ENCODE measurements around the gene RMRP. TPM values are rescaled to one million over a fixed set of nuclear protein-coding genes. Genes with fewer than 3 reads are reported as not detected.
A peak's percentile ranks its signal among the peaks of the same experiment; 100 is the strongest.

Gene RMRP
- not detected for polyA plus RNA-seq (2013)

GRCh38 chr9:35657546-35658136 is at the start of gene RMRP:
Gene RMRP, minus strand, starts transcription at chr9:35658019.
- Histone ChIP-seq H3K27me3 (replicated peaks in 2 of 5; ENCODE audit: control insufficient read depth in 4 of 5, insufficient read depth in 5 of 5, low read length in 4 of 5) (no peaks in the 10 kb centered on the region), H3K4me3 (ENCODE audit: control insufficient read depth in 1 of 7, extremely low read depth in 1 of 7, insufficient read depth in 4 of 7, low read depth in 2 of 7, low read length in 6 of 7) (peak within 1 kb of the TSS; percentile 81 to 89 (median 84)), H3K36me3 (ENCODE audit: control insufficient read depth in 4 of 4, insufficient read depth in 4 of 4, low read length in 3 of 4) (peaks cover 0 to 18% (median 5%) of the 10 kb centered on the region in 4 experiments), H3K27ac (ENCODE audit: insufficient read depth in 1 of 2, low read depth in 1 of 2, low read length in 2 of 2, poor library complexity in 1 of 2, severe bottlenecking in 2 of 2) (peak within 1 kb of the TSS; percentile 100), H3K4me1 (ENCODE audit: control extremely low read depth in 1 of 4, control insufficient read depth in 4 of 4, insufficient read depth in 4 of 4, low read length in 3 of 4) (peaks cover 11 to 55% (median 40%) of the 10 kb centered on the region in 4 experiments), H3K9me3 (ENCODE audit: control extremely low read depth in 1 of 5, control insufficient read depth in 4 of 5, insufficient read depth in 2 of 5, low read depth in 1 of 5, low read length in 4 of 5) (no peaks in the 10 kb centered on the region)
- WGBS (ENCODE audit: insufficient coverage): 0% methylated on average over 42 of the region's 42 CpGs
- ChIA-PET CTCF (interaction anchor here (0.5 to 12.8 kb wide), 19 partner anchors 10 to 1302 kb away, joined by 3 to 117 read pairs (median 6); partner anchors contain the start of genes CD72, CREB3, TLN1 and TPM2), POLR2A (interaction anchor here (0.8 to 2.1 kb wide), 5 partner anchors 9 to 71 kb away, joined by 3 to 14 read pairs (median 3); no protein-coding TSS in a partner anchor)
- peak; percentile 95 to 99 (median 96) for DNase-seq

- no peak for DNase-seq
- Histone ChIP-seq H3K27ac (ENCODE audit: insufficient read depth in 1 of 2, low read depth in 1 of 2, low read length in 2 of 2, poor library complexity in 1 of 2, severe bottlenecking in 2 of 2) (no peak overlapping the region), H3K36me3 (ENCODE audit: control insufficient read depth in 4 of 4, insufficient read depth in 4 of 4, low read length in 3 of 4) (peaks cover 37 to 93% (median 86%) of the 10 kb centered on the region in 4 experiments), H3K4me1 (ENCODE audit: control extremely low read depth in 1 of 4, control insufficient read depth in 4 of 4, insufficient read depth in 4 of 4, low read length in 3 of 4) (no peaks in the 10 kb centered on the region), H3K4me3 (ENCODE audit: control insufficient read depth in 1 of 7, extremely low read depth in 1 of 7, insufficient read depth in 4 of 7, low read depth in 2 of 7, low read length in 6 of 7) (no peak overlapping the region), H3K27me3 (replicated peaks in 2 of 5; ENCODE audit: control insufficient read depth in 4 of 5, insufficient read depth in 5 of 5, low read length in 4 of 5) (no peaks in the 10 kb centered on the region), H3K9me3 (ENCODE audit: control extremely low read depth in 1 of 5, control insufficient read depth in 4 of 5, insufficient read depth in 2 of 5, low read depth in 1 of 5, low read length in 4 of 5) (no peaks in the 10 kb centered on the region)
- ChIA-PET POLR2A (no interaction called here), CTCF (interaction anchor here (0.8 to 5.8 kb wide), 6 partner anchors 8 to 106 kb away, joined by 3 to 37 read pairs (median 7); no protein-coding TSS in a partner anchor)
- 100% methylated on average over 7 of the region's 10 CpGs for WGBS (ENCODE audit: insufficient coverage)
Measured at GRCh38 chr9:35706951-35707350, 49.1 kb upstream of the RMRP start.

- CTCF ChIA-PET: interaction anchor here (0.8 to 5.8 kb wide), 8 partner anchors 9 to 198 kb away, joined by 3 to 37 read pairs (median 4); partner anchors contain the start of gene ARHGEF39
- no peak overlapping the region for H3K27ac ChIP-seq (ENCODE audit: insufficient read depth in 1 of 2, low read depth in 1 of 2, low read length in 2 of 2, poor library complexity in 1 of 2, severe bottlenecking in 2 of 2)
- no peaks in the 10 kb centered on the region for H3K9me3 ChIP-seq (ENCODE audit: control extremely low read depth in 1 of 5, control insufficient read depth in 4 of 5, insufficient read depth in 2 of 5, low read depth in 1 of 5, low read length in 4 of 5)
- POLR2A ChIA-PET: no interaction called here
- WGBS (ENCODE audit: insufficient coverage): 100% methylated on average over 2 of the region's 7 CpGs
- no peak overlapping the region for H3K4me3 ChIP-seq (ENCODE audit: control insufficient read depth in 1 of 7, extremely low read depth in 1 of 7, insufficient read depth in 4 of 7, low read depth in 2 of 7, low read length in 6 of 7)
- no peaks in the 10 kb centered on the region for H3K27me3 ChIP-seq (replicated peaks in 2 of 5; ENCODE audit: control insufficient read depth in 4 of 5, insufficient read depth in 5 of 5, low read length in 4 of 5)
- H3K36me3 ChIP-seq (ENCODE audit: control insufficient read depth in 4 of 4, insufficient read depth in 4 of 4, low read length in 3 of 4): peaks cover 39 to 93% (median 85%) of the 10 kb centered on the region in 4 experiments
- H3K4me1 ChIP-seq (ENCODE audit: control extremely low read depth in 1 of 4, control insufficient read depth in 4 of 4, insufficient read depth in 4 of 4, low read length in 3 of 4): no peaks in the 10 kb centered on the region
- DNase-seq: no peak
Measured at GRCh38 chr9:35705836-35706430, 48.1 kb upstream of the RMRP start.

- POLR2A ChIA-PET: no interaction called here
- H3K27ac ChIP-seq (ENCODE audit: insufficient read depth in 1 of 2, low read depth in 1 of 2, low read length in 2 of 2, poor library complexity in 1 of 2, severe bottlenecking in 2 of 2): no peak overlapping the region
Measured at GRCh38 chr9:35705372-35705771, 47.6 kb upstream of the RMRP start.

GRCh38 chr9:35703906-35704672 is 46.3 kb upstream of the RMRP start:
- ChIA-PET POLR2A (no interaction called here), CTCF (interaction anchor here (0.9 to 5.8 kb wide), 5 partner anchors 7 to 90 kb away, joined by 3 to 37 read pairs (median 3); no protein-coding TSS in a partner anchor)
- peaks cover 50 to 98% (median 92%) of the 10 kb centered on the region in 4 experiments for H3K36me3 ChIP-seq (ENCODE audit: control insufficient read depth in 4 of 4, insufficient read depth in 4 of 4, low read length in 3 of 4)
- whole genome bisulfite sequencing (ENCODE audit: insufficient coverage): 98% methylated on average over 26 of the region's 26 CpGs
- H3K4me1 ChIP-seq (ENCODE audit: control extremely low read depth in 1 of 4, control insufficient read depth in 4 of 4, insufficient read depth in 4 of 4, low read length in 3 of 4): no peaks in the 10 kb centered on the region
- no peaks in the 10 kb centered on the region for H3K9me3 ChIP-seq (ENCODE audit: control extremely low read depth in 1 of 5, control insufficient read depth in 4 of 5, insufficient read depth in 2 of 5, low read depth in 1 of 5, low read length in 4 of 5)
- DNase-seq: no peak
- no peak overlapping the region for H3K4me3 ChIP-seq (ENCODE audit: control insufficient read depth in 1 of 7, extremely low read depth in 1 of 7, insufficient read depth in 4 of 7, low read depth in 2 of 7, low read length in 6 of 7)
- no peak overlapping the region for H3K27ac ChIP-seq (ENCODE audit: insufficient read depth in 1 of 2, low read depth in 1 of 2, low read length in 2 of 2, poor library complexity in 1 of 2, severe bottlenecking in 2 of 2)
- H3K27me3 ChIP-seq (replicated peaks in 2 of 5; ENCODE audit: control insufficient read depth in 4 of 5, insufficient read depth in 5 of 5, low read length in 4 of 5): no peaks in the 10 kb centered on the region

More at GRCh38 chr9:35705372-35705771, 47.6 kb upstream of the RMRP start:
- DNase-seq: no peak
- Histone ChIP-seq H3K9me3 (ENCODE audit: control extremely low read depth in 1 of 5, control insufficient read depth in 4 of 5, insufficient read depth in 2 of 5, low read depth in 1 of 5, low read length in 4 of 5) (no peaks in the 10 kb centered on the region), H3K36me3 (ENCODE audit: control insufficient read depth in 4 of 4, insufficient read depth in 4 of 4, low read length in 3 of 4) (peaks cover 40 to 93% (median 85%) of the 10 kb centered on the region in 4 experiments), H3K27me3 (replicated peaks in 2 of 5; ENCODE audit: control insufficient read depth in 4 of 5, insufficient read depth in 5 of 5, low read length in 4 of 5) (no peaks in the 10 kb centered on the region), H3K4me1 (ENCODE audit: control extremely low read depth in 1 of 4, control insufficient read depth in 4 of 4, insufficient read depth in 4 of 4, low read length in 3 of 4) (no peaks in the 10 kb centered on the region), H3K4me3 (ENCODE audit: control insufficient read depth in 1 of 7, extremely low read depth in 1 of 7, insufficient read depth in 4 of 7, low read depth in 2 of 7, low read length in 6 of 7) (no peak overlapping the region)
- CTCF ChIA-PET: interaction anchor here (0.8 to 5.8 kb wide), 8 partner anchors 9 to 198 kb away, joined by 3 to 37 read pairs (median 4); partner anchors contain the start of gene ARHGEF39
- WGBS (ENCODE audit: insufficient coverage): 96% methylated on average over 7 of the region's 8 CpGs

GRCh38 chr9:35702696-35703095 is 44.9 kb upstream of the RMRP start:
- no peaks in the 10 kb centered on the region for H3K4me1 ChIP-seq (ENCODE audit: control extremely low read depth in 1 of 4, control insufficient read depth in 4 of 4, insufficient read depth in 4 of 4, low read length in 3 of 4)
- H3K27me3 ChIP-seq (replicated peaks in 2 of 5; ENCODE audit: control insufficient read depth in 4 of 5, insufficient read depth in 5 of 5, low read length in 4 of 5): no peaks in the 10 kb centered on the region
- no peak overlapping the region for H3K27ac ChIP-seq (ENCODE audit: insufficient read depth in 1 of 2, low read depth in 1 of 2, low read length in 2 of 2, poor library complexity in 1 of 2, severe bottlenecking in 2 of 2)
- CTCF ChIA-PET: interaction anchor here (0.7 to 1.3 kb wide), 4 partner anchors 8 to 27 kb away, joined by 3 to 4 read pairs (median 4); no protein-coding TSS in a partner anchor
- H3K36me3 ChIP-seq (ENCODE audit: control insufficient read depth in 4 of 4, insufficient read depth in 4 of 4, low read length in 3 of 4): peaks cover 51 to 98% (median 94%) of the 10 kb centered on the region in 4 experiments
- 90% methylated on average over 7 of the region's 7 CpGs for WGBS (ENCODE audit: insufficient coverage)
- POLR2A ChIA-PET: interaction anchor here (0.6 kb wide), 1 partner anchor 41 kb away, joined by 3 read pairs; no protein-coding TSS in a partner anchor
- no peaks in the 10 kb centered on the region for H3K9me3 ChIP-seq (ENCODE audit: control extremely low read depth in 1 of 5, control insufficient read depth in 4 of 5, insufficient read depth in 2 of 5, low read depth in 1 of 5, low read length in 4 of 5)
- H3K4me3 ChIP-seq (ENCODE audit: control insufficient read depth in 1 of 7, extremely low read depth in 1 of 7, insufficient read depth in 4 of 7, low read depth in 2 of 7, low read length in 6 of 7): no peak overlapping the region
- no peak for DNase-seq

Data from common myeloid progenitor, CD34-positive (primary cell).